GM18861 (cell line): ENCODE data around the gene SLC25A12.
"Not testable (repeated sequence)": the region's sequence is repeated elsewhere in the genome, so short reads cannot be mapped to it uniquely, and the experiment has no call there.

Experiments used
- ATAC-seq: cut with Tn5 transposase; IDR thresholded peaks from one replicate; pipeline ENCODE4 v1.9.1; 2021; ENCODE audit not compliant: unreplicated experiment

SLC25A12 gene

DNA sequence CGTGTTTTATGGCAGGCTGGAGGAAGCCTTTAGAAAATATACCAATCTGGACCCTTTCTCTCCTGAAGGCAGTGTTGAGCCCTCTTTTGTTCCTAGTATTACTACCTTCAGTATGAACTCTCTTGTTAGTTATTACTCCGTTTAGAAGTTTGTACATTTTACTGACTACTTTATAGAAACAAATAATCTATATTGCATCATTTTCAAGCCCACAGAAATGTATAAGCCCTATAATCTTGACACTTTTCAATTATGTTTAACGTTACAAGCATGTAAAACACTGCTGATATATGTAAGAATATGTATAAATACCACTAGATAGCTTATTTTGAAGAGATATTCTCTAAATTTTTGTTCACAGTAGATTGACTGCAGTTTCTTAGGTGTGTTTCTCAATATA, 64.0 kb downstream of the SLC25A12 start:
- no peak for ATAC-seq

- ATAC-seq: no peak
Measured at GRCh38 chr2:171824086-171824485, 70.0 kb downstream of the SLC25A12 start.

- no peak for ATAC-seq
Measured at GRCh38 chr2:171822525-171823322, 71.3 kb downstream of the SLC25A12 start.

DNA sequence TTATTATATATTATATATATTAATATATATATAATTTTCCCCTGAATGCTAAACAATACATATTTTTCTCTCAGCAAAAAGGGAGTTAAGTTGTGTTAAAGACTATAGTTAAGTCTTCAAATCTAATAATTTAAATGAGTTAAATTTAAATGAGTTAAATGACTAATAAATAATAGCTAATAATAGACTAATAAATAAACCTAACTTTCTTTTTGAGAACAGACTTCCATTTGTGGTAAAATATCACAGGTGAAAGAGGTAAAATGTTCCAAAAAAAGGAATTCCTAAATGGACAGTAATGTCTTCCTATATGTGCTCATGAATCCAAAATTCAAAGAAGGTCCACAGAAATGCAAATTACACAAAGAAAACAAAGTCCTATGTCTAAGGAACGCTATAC, 74.6 kb downstream of the SLC25A12 start:
- ATAC-seq: no peak

GRCh38 chr2:171814883-171815282, 79.2 kb downstream of the SLC25A12 start:
- no peak for ATAC-seq

DNA sequence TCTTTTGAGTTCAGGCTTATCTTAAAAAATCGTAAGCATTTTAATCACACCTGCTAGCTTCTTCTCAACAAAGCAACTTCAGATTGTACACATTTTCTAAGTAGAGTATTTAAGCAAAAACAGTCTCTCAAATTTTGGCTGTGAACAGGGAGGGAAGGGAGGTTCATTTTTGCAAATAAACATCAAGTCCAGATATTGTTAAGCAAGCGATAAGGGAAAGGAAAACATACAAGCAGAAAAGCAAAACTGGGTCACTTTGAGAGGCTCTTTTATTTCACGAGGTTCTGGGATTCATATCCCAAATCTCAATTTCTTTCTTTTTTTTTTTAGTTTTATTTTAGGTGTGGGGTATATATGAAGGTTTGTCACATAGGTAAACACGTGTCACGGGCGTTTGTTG, 79.9 kb downstream of the SLC25A12 start:
- ATAC-seq: no peak

- ATAC-seq: no peak
Measured at GRCh38 chr2:171813729-171814128, 80.3 kb downstream of the SLC25A12 start.

- no peak for ATAC-seq
Measured at GRCh38 chr2:171813126-171813525, 80.9 kb downstream of the SLC25A12 start.

DNA sequence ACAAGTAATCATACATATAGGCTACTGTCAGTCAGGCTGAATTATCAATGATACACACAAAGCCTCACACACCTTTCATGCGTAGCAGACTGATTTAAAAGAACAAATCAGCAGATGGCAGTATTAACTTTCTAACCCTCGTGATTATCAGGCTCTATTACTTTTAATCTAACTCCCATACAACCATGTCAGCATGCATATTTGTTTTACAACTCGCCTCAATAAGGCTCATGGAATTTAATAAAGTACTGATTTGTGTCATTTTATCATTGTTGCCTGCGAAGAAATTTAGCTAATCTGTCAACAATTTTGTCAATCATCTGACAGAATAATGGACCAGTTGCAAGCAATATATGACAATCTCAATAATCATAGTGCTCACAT, 82.8 kb downstream of the SLC25A12 start:
- ATAC-seq: no peak

DNA sequence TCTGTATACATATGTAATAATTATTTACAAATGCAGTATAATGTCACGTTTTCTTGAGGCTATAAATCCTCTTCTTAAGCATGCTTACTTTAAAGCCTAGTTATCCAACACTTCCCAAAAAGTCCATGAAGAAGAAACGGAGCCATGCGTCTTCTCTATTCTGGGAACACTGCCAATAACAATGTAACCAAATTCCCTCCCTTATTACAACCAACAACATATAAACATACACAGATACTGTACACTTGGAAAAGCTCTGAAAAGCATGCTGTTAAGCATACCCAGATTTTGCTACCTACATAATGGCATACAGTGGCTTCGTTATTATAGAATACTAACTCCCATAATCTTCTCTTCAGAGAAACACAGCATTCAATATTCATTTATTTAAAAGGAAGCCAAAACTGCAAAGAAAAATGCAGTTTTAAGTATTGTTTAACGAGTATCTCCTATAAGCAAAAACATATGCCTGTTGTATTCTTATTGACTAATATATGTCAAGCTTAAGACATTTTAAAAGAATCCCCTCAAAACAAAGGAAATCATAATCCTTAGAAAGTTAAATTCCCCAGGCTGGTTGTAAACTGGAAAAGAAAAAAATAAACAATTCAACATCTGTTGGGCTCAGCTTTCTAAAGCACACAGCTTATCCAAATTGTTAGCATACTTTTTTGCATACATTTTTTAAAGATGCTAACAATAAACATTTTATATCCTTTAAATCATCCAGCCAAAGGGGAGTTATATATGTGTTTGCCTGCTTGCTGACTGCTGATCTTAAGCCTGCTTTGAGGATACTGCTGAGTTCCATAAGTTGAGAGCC, 83.4 kb downstream of the SLC25A12 start:
- no peak for ATAC-seq

DNA sequence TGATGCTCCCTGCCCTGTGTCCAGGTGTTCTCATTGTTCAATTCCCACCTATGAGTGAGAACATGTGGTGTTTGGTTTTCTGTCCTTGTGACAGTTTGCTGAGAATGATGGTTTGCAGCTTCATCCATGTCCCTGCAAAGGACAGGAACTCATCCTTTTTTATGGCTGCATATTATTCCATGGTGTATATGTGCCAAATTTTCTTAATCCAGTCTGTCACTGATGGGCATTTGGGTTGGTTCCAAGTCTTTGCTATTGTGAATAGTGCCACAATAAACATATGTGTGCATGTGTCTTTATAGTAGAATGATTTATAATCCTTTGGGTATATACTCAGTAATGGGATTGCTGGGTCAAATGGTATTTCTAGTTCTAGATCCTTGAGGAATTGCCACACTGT, 85.2 kb downstream of the SLC25A12 start:
- ATAC-seq: not testable (repeated sequence)

DNA sequence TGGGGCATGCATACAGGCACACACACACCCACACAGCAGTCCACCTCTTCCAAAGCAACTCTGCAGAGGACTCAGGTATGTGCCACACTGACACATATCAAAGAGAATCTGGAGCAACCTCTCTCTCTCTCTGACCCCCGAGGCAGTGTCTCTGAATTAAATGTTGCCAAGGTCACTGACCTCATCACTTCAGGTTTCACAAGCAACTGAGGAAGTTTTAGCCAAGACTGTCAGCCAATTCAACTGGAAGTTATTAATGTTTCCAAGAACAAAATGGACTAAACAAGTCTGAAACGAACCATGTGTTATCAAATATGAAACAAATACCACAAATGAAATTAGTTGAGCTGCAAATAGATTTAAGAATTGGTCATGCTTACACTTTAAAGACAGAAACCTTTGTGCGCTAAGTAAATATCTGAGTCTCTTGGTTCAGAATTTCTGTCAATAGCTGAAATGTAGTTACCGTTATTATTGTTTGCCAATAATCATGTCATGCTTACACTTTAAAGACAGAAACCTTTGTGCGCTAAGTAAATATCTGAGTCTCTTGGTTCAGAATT, 86.1 kb downstream of the SLC25A12 start:
- ATAC-seq: no peak

DNA sequence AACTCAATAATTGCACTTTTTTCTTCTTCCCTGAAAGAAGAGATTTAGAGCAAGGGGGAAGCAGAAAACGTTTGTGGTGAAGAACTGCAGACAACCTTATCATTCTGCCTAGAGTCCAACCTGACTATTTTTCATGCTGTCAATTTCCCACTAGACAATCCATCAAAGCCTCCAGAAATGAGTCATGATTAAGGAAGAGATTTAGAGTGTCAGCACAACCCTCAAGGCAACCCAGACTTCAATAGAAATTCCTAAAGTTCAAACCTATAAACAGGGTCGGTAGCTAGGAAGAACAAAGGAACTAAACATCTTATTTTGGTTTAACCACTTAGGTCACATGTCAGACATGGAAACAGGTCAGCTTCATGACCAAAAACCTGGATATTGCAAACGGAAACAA, 86.9 kb downstream of the SLC25A12 start:
- ATAC-seq: no peak

DNA sequence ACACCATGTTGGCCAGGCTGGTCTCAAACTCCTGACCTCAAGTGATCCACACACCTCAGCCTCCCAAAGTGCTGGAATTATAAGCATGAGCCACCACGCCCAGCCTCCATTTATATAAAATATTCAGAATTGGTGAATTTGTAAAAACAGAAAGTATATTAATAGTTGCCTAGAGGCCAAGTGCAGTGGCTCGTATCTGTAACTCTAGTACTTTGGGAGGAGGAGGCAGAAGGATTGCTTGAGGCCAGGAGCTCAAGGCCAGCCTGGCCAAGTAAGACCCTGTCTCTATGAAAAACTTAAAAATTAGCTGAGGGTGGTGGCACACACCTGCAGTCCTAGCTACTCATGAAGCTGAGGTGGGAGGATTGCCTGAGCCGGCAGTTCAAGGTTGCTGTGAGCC, 89.6 kb downstream of the SLC25A12 start:
- no peak for ATAC-seq

DNA sequence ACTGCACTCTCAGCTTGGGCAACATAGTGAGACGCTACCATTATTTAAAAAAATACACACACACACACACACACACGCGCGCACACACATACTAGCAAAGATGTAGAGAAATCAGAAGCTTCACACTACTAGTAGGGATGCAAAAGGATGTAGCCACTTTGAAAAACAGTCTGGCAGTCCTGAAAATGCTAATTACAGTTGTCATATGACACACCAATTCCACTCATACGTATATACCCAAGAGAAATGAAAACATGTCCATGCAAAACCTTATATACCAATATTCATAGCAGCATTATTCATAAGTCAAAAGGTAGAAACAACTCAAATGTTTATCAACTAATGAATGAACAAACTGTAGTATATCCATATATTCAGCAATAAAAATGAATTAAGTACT, 90.3 kb downstream of the SLC25A12 start:
- no peak for ATAC-seq

- no peak for ATAC-seq
Measured at GRCh38 chr2:171800639-171801038, 93.4 kb downstream of the SLC25A12 start.

- ATAC-seq: no peak
Measured at GRCh38 chr2:171798156-171798820, 95.8 kb downstream of the SLC25A12 start.

DNA sequence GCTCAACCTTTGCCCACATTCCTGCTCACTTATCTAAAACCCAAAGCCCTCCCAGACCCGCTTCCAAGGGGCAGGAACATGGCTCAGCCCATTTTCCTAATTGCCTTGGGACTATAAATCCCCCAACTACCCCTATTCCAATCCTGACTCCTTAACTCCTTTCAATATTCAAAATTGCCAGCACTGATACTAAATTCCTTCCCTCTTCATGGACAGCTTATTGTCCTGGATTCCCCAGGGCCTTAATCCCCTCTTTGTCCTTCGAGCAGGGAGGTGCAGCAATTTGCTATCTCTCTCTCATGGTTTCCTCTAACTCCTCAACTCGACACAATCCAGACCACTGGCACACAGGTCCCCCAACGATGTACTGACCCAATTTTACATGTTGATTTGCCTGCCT, 99.1 kb downstream of the SLC25A12 start:
- ATAC-seq: no peak

- ATAC-seq: no peak
Measured at GRCh38 chr2:171793691-171794678, 100.1 kb downstream of the SLC25A12 start.

GRCh38 chr2:171792886-171793580, 101.0 kb downstream of the SLC25A12 start:
- ATAC-seq: no peak
